Measurements from ENCODE around the gene PCDHA6. TPM values are rescaled to one million over a fixed set of nuclear protein-coding genes. Genes with fewer than 3 reads are reported as not detected.

The PCDHA6 gene
- total and polyA plus RNA-seq, 2 of the 8 experiments (the other 6 are each of a cell fraction or from before 2014, with no cell fraction given), result 0.71 to 7.1 TPM

Other genes starting within 250 kb of the PCDHA6 start
- gene CD14, start 194.8 kb upstream of the PCDHA6 start, total RNA-seq (2021; fragmentation: NEBNext Ultra II Directional; extraction: Animal tissue kit (Norgen Biotek cat#: 25700)), result 0.48 TPM in 1 of 2 replicates, not detected in the other
- gene CD14, start 194.8 kb upstream of the PCDHA6 start, polyA plus RNA-seq (2011; rRNA removed), result 0.15 and 0.24 TPM in 2 replicates
- gene TMCO6, start 188.5 kb upstream of the PCDHA6 start, total RNA-seq (2021; fragmentation: NEBNext Ultra II Directional; extraction: Animal tissue kit (Norgen Biotek cat#: 25700)), result 21.9 and 29.0 TPM in 2 replicates
- gene TMCO6, start 188.5 kb upstream of the PCDHA6 start, polyA plus RNA-seq (2011; rRNA removed), result 40.9 and 53.6 TPM in 2 replicates
- 75.2 and 77.1 TPM in 2 replicates for gene NDUFA2, start 180.3 kb upstream of the PCDHA6 start, total RNA-seq (2021; fragmentation: NEBNext Ultra II Directional; extraction: Animal tissue kit (Norgen Biotek cat#: 25700))
- 146 and 154 TPM in 2 replicates for gene NDUFA2, start 180.3 kb upstream of the PCDHA6 start, polyA plus RNA-seq (2011; rRNA removed)
- 57.4 and 63.4 TPM in 2 replicates for gene IK, start 180.1 kb upstream of the PCDHA6 start, total RNA-seq (2021; fragmentation: NEBNext Ultra II Directional; extraction: Animal tissue kit (Norgen Biotek cat#: 25700))
- 25.3 and 41.7 TPM in 2 replicates for gene IK, start 180.1 kb upstream of the PCDHA6 start, polyA plus RNA-seq (2011; rRNA removed)
- 22.7 and 22.8 TPM in 2 replicates for gene WDR55, start 163.1 kb upstream of the PCDHA6 start, total RNA-seq (2021; fragmentation: NEBNext Ultra II Directional; extraction: Animal tissue kit (Norgen Biotek cat#: 25700))
- 15.3 and 19.5 TPM in 2 replicates for gene WDR55, start 163.1 kb upstream of the PCDHA6 start, polyA plus RNA-seq (2011; rRNA removed)
- 0.41 and 0.84 TPM in 2 replicates for gene DND1, start 154.4 kb upstream of the PCDHA6 start, total RNA-seq (2021; fragmentation: NEBNext Ultra II Directional; extraction: Animal tissue kit (Norgen Biotek cat#: 25700))
- 2.1 and 3.5 TPM in 2 replicates for gene DND1, start 154.4 kb upstream of the PCDHA6 start, polyA plus RNA-seq (2011; rRNA removed)
- gene HARS1, start 136.6 kb upstream of the PCDHA6 start, total RNA-seq (2021; fragmentation: NEBNext Ultra II Directional; extraction: Animal tissue kit (Norgen Biotek cat#: 25700)), result 55.6 and 56.8 TPM in 2 replicates
- 26.1 and 27.8 TPM in 2 replicates for gene HARS1, start 136.6 kb upstream of the PCDHA6 start, polyA plus RNA-seq (2011; rRNA removed)
- gene HARS2, start 136.5 kb upstream of the PCDHA6 start, total RNA-seq (2021; fragmentation: NEBNext Ultra II Directional; extraction: Animal tissue kit (Norgen Biotek cat#: 25700)), result 21.4 and 23.1 TPM in 2 replicates
- 12.9 and 16.1 TPM in 2 replicates for gene HARS2, start 136.5 kb upstream of the PCDHA6 start, polyA plus RNA-seq (2011; rRNA removed)
- 56.8 and 58.8 TPM in 2 replicates for gene ZMAT2, start 127.5 kb upstream of the PCDHA6 start, total RNA-seq (2021; fragmentation: NEBNext Ultra II Directional; extraction: Animal tissue kit (Norgen Biotek cat#: 25700))
- gene ZMAT2, start 127.5 kb upstream of the PCDHA6 start, polyA plus RNA-seq (2011; rRNA removed), result 38.9 and 65.9 TPM in 2 replicates
- gene PCDHA1, start 41.8 kb upstream of the PCDHA6 start, total RNA-seq (2021; fragmentation: NEBNext Ultra II Directional; extraction: Animal tissue kit (Norgen Biotek cat#: 25700)), result 0.50 and 0.52 TPM in 2 replicates
- gene PCDHA1, start 41.8 kb upstream of the PCDHA6 start, polyA plus RNA-seq (2011; rRNA removed), result 0.23 and 0.52 TPM in 2 replicates
- gene PCDHA2, start 33.1 kb upstream of the PCDHA6 start, total RNA-seq (2021; fragmentation: NEBNext Ultra II Directional; extraction: Animal tissue kit (Norgen Biotek cat#: 25700)), result 1.9 TPM in 2 replicates
- 0.86 and 1.2 TPM in 2 replicates for gene PCDHA2, start 33.1 kb upstream of the PCDHA6 start, polyA plus RNA-seq (2011; rRNA removed)
- 0.67 and 0.80 TPM in 2 replicates for gene PCDHA3, start 26.9 kb upstream of the PCDHA6 start, total RNA-seq (2021; fragmentation: NEBNext Ultra II Directional; extraction: Animal tissue kit (Norgen Biotek cat#: 25700))
- gene PCDHA3, start 26.9 kb upstream of the PCDHA6 start, polyA plus RNA-seq (2011; rRNA removed), result 0.48 and 0.61 TPM in 2 replicates
- 5.3 and 5.7 TPM in 2 replicates for gene PCDHA4, start 20.9 kb upstream of the PCDHA6 start, total RNA-seq (2021; fragmentation: NEBNext Ultra II Directional; extraction: Animal tissue kit (Norgen Biotek cat#: 25700))
- gene PCDHA4, start 20.9 kb upstream of the PCDHA6 start, polyA plus RNA-seq (2011; rRNA removed), result 3.7 and 3.8 TPM in 2 replicates
- gene PCDHA5, start 6.3 kb upstream of the PCDHA6 start, total RNA-seq (2021; fragmentation: NEBNext Ultra II Directional; extraction: Animal tissue kit (Norgen Biotek cat#: 25700)), result 0.52 and 0.76 TPM in 2 replicates
- 0.28 and 0.33 TPM in 2 replicates for gene PCDHA5, start 6.3 kb upstream of the PCDHA6 start, polyA plus RNA-seq (2011; rRNA removed)
- 1.6 and 2.7 TPM in 2 replicates for gene PCDHA7, start 6.3 kb downstream of the PCDHA6 start, total RNA-seq (2021; fragmentation: NEBNext Ultra II Directional; extraction: Animal tissue kit (Norgen Biotek cat#: 25700))
- gene PCDHA7, start 6.3 kb downstream of the PCDHA6 start, polyA plus RNA-seq (2011; rRNA removed), result 0.86 and 0.89 TPM in 2 replicates
- 0.52 and 0.96 TPM in 2 replicates for gene PCDHA8, start 13.2 kb downstream of the PCDHA6 start, total RNA-seq (2021; fragmentation: NEBNext Ultra II Directional; extraction: Animal tissue kit (Norgen Biotek cat#: 25700))
- 0.14 and 0.17 TPM in 2 replicates for gene PCDHA8, start 13.2 kb downstream of the PCDHA6 start, polyA plus RNA-seq (2011; rRNA removed)
- gene PCDHA9, start 20.4 kb downstream of the PCDHA6 start, total RNA-seq (2021; fragmentation: NEBNext Ultra II Directional; extraction: Animal tissue kit (Norgen Biotek cat#: 25700)), result 0.28 and 0.36 TPM in 2 replicates
- gene PCDHA9, start 20.4 kb downstream of the PCDHA6 start, polyA plus RNA-seq (2011; rRNA removed), result 0.12 and 0.17 TPM in 2 replicates
- gene PCDHA10, start 27.9 kb downstream of the PCDHA6 start, total RNA-seq (2021; fragmentation: NEBNext Ultra II Directional; extraction: Animal tissue kit (Norgen Biotek cat#: 25700)), result 5.4 and 5.5 TPM in 2 replicates
- gene PCDHA10, start 27.9 kb downstream of the PCDHA6 start, polyA plus RNA-seq (2011; rRNA removed), result 2.8 TPM in 2 replicates
- 6.6 and 6.9 TPM in 2 replicates for gene PCDHA11, start 41.0 kb downstream of the PCDHA6 start, total RNA-seq (2021; fragmentation: NEBNext Ultra II Directional; extraction: Animal tissue kit (Norgen Biotek cat#: 25700))
- 4.7 and 6.5 TPM in 2 replicates for gene PCDHA11, start 41.0 kb downstream of the PCDHA6 start, polyA plus RNA-seq (2011; rRNA removed)
- gene PCDHA12, start 47.3 kb downstream of the PCDHA6 start, total RNA-seq (2021; fragmentation: NEBNext Ultra II Directional; extraction: Animal tissue kit (Norgen Biotek cat#: 25700)), result 9.3 and 10.6 TPM in 2 replicates
- 4.2 and 5.7 TPM in 2 replicates for gene PCDHA12, start 47.3 kb downstream of the PCDHA6 start, polyA plus RNA-seq (2011; rRNA removed)
- 1.1 and 1.2 TPM in 2 replicates for gene PCDHA13, start 54.2 kb downstream of the PCDHA6 start, total RNA-seq (2021; fragmentation: NEBNext Ultra II Directional; extraction: Animal tissue kit (Norgen Biotek cat#: 25700))
- 1.3 and 1.4 TPM in 2 replicates for gene PCDHA13, start 54.2 kb downstream of the PCDHA6 start, polyA plus RNA-seq (2011; rRNA removed)
- 4.5 and 5.0 TPM in 2 replicates for gene PCDHAC1, start 98.3 kb downstream of the PCDHA6 start, total RNA-seq (2021; fragmentation: NEBNext Ultra II Directional; extraction: Animal tissue kit (Norgen Biotek cat#: 25700))
- gene PCDHAC1, start 98.3 kb downstream of the PCDHA6 start, polyA plus RNA-seq (2011; rRNA removed), result 2.2 and 2.4 TPM in 2 replicates
- gene PCDHAC2, start 138.5 kb downstream of the PCDHA6 start, total RNA-seq (2021; fragmentation: NEBNext Ultra II Directional; extraction: Animal tissue kit (Norgen Biotek cat#: 25700)), result 3.7 and 4.9 TPM in 2 replicates
- gene PCDHAC2, start 138.5 kb downstream of the PCDHA6 start, polyA plus RNA-seq (2011; rRNA removed), result 4.6 and 5.0 TPM in 2 replicates
- gene PCDHB1, start 223.4 kb downstream of the PCDHA6 start, total RNA-seq (2021; fragmentation: NEBNext Ultra II Directional; extraction: Animal tissue kit (Norgen Biotek cat#: 25700)), result 0.04 and 0.08 TPM in 2 replicates
- gene PCDHB1, start 223.4 kb downstream of the PCDHA6 start, polyA plus RNA-seq (2011; rRNA removed), result 0.03 and 0.05 TPM in 2 replicates